ENCODE measurements around the gene LZTR1.

DNA sequence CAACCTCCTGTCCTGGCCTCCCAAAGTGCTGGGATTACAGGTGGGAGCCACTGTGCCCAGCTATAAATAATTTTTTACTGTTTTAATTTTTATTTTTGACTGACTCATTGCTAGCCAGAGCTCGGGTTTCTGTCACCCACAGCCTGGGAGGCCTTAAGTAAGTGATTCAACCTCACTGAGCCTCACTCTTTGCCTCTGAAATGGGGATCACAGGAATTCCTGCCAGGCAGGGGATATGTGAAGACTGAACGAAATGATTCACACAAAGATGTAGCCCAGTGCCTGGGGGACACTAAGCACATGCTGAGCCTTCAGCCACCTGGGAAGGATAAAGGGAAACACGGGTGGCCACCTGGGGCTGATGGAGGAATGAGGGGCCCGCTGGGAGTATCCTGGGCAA lies 59.8 kb downstream of the LZTR1 start:
- TF ChIP-seq, protein P1, sequence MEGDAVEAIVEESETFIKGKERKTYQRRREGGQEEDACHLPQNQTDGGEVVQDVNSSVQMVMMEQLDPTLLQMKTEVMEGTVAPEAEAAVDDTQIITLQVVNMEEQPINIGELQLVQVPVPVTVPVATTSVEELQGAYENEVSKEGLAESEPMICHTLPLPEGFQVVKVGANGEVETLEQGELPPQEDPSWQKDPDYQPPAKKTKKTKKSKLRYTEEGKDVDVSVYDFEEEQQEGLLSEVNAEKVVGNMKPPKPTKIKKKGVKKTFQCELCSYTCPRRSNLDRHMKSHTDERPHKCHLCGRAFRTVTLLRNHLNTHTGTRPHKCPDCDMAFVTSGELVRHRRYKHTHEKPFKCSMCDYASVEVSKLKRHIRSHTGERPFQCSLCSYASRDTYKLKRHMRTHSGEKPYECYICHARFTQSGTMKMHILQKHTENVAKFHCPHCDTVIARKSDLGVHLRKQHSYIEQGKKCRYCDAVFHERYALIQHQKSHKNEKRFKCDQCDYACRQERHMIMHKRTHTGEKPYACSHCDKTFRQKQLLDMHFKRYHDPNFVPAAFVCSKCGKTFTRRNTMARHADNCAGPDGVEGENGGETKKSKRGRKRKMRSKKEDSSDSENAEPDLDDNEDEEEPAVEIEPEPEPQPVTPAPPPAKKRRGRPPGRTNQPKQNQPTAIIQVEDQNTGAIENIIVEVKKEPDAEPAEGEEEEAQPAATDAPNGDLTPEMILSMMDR (IDR thresholded peaks at IDR 0.05): no peak
- TF ChIP-seq POLR2A (IDR thresholded peaks at IDR 0.05): no peak
